Adrenal gland (tissue), 5 donors: Measurements from ENCODE around the gene UBQLN1.

Experiments used
- POLR2A ChIP-seq, 2 donors: fragments of 450-650 bp; IDR thresholded peaks; one replicate each; pipeline ENCODE4 v1.6.1; 2017; ENCODE audit warnings: antibody characterized with exemption in 2 of 2, mild to moderate bottlenecking in 2 of 2, moderate library complexity in 1 of 2
- TF ChIP-seq, protein P1 (sequence below), 6 experiments: fragments of 450-650 bp in 4 of 6; fragments of 200-600 bp in 2 of 6; sonication (generic) in 1 of 6; IDR thresholded peaks; 1 replicate in 5 of 6; 2 replicates in 1 of 6; pipeline versions ENCODE4 v1.5.1 to v1.8.0; 2016 to 2021; ENCODE audit warnings: antibody characterized with exemption in 6 of 6, mild to moderate bottlenecking in 2 of 6, moderate library complexity in 1 of 6
- donor health status: DM: no; HTN: no; CAD: no.

DNA sequence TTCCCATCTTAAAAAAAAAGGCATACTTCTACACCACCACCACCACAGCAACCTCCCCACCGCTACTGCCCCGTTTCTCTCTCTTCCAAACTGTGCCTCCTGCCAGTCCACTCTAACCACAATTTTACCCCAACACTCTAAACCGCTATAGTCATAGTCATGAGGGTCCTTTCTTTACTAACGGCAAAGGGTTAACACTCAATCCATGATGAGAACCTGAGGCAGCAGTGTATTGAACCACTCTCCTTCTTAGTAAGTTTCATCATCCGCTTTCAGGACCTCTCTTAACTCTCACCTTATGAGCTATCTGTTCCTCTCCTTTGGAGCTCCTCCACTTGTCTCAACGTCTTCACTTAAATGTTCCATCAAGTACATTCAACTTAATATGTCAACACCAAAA, 50.8 kb downstream of the UBQLN1 start:
- TF ChIP-seq, protein P1, sequence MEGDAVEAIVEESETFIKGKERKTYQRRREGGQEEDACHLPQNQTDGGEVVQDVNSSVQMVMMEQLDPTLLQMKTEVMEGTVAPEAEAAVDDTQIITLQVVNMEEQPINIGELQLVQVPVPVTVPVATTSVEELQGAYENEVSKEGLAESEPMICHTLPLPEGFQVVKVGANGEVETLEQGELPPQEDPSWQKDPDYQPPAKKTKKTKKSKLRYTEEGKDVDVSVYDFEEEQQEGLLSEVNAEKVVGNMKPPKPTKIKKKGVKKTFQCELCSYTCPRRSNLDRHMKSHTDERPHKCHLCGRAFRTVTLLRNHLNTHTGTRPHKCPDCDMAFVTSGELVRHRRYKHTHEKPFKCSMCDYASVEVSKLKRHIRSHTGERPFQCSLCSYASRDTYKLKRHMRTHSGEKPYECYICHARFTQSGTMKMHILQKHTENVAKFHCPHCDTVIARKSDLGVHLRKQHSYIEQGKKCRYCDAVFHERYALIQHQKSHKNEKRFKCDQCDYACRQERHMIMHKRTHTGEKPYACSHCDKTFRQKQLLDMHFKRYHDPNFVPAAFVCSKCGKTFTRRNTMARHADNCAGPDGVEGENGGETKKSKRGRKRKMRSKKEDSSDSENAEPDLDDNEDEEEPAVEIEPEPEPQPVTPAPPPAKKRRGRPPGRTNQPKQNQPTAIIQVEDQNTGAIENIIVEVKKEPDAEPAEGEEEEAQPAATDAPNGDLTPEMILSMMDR (IDR thresholded peaks at IDR 0.05), result no peak
- TF ChIP-seq POLR2A (IDR thresholded peaks at IDR 0.05), result no peak
